Measurements from ENCODE around the gene ARL9.
"Not testable (repeated sequence)": the region's sequence is repeated elsewhere in the genome, so short reads cannot be mapped to it uniquely, and the experiment has no call there.

ARL9 gene

DNA sequence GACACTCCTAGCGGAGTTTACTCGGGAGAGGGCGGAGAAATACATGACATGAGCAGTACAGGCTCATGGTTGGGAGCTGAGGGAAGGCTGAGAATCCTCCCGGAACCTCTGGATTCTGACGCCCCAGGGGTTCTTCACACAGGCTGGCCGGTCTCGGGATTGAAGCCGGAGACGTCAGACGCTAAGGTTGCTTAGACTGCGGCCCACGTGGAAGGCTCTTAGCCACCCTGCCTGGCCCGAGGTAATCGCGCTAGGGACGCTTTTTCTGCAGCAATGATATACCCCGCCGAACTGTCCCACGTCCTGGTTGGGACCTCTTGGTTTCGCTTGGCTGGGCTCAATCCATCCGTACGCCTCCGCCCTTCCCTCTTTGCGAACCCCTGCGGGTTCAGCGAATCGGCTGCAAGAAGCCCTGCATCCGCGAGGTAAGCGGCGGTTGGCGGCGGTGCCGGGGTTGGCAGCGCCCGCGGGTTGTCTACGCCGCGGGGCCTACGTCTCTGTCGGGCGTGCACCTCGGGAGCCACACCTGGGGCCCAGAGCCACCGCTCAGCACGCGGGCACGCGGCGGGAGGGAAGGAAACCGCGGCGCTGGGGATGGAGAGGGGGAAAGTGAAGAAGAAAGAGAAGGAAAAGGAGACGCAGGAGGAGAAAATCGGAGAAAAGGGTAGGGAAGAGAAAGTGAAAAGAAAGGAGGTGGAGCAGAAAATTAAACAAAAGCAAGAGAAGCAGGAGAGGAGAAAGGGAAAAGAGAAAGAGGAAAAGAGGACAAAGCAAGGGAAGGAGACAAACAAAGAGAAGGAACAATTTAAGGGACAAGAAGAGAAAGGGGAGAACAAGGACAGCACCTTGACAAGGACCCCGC lies at the start of gene ARL9:
Gene ARL9, plus strand, starts transcription at position 523 of the 862 bp plus-strand sequence. Its CDS starts 72 bp downstream, at position 595.
- no peaks in the 10 kb centered on the region for H3K4me1 ChIP-seq
- in situ Hi-C loops (cut with MboI; ENCODE audit: low sequenced_read_pairs) = no loop called here
- no peak within 1 kb of the TSS for H3K4me3 ChIP-seq
- H3K9me3 ChIP-seq = no peaks in the 10 kb centered on the region
- H3K36me3 ChIP-seq (replicated peaks) = peaks cover 34% of the 10 kb centered on the region
- no peaks in the 10 kb centered on the region for H3K27me3 ChIP-seq (ENCODE audit: low read depth)
- no peak for DNase-seq (ENCODE audit: low spot score in 2 of 2)

- no peak for DNase-seq (ENCODE audit: low spot score in 2 of 2)
- H3K4me1 ChIP-seq = peaks cover 13% of the 10 kb centered on the region
- H3K36me3 ChIP-seq (replicated peaks) = peaks cover 75% of the 10 kb centered on the region
- no peaks in the 10 kb centered on the region for H3K9me3 ChIP-seq
- no peaks in the 10 kb centered on the region for H3K27me3 ChIP-seq (ENCODE audit: low read depth)
- no peak overlapping the region for H3K4me3 ChIP-seq
- in situ Hi-C loops (cut with MboI; ENCODE audit: low sequenced_read_pairs) = no loop called here
Measured at GRCh38 chr4:56460085-56460484, 45.5 kb upstream of the ARL9 start.

GRCh38 chr4:56462157-56462556 lies 43.4 kb upstream of the ARL9 start:
- H3K27me3 ChIP-seq (ENCODE audit: low read depth) = no peaks in the 10 kb centered on the region
- no peak for DNase-seq (ENCODE audit: low spot score in 2 of 2)
- no peaks in the 10 kb centered on the region for H3K9me3 ChIP-seq
- peaks cover 56% of the 10 kb centered on the region for H3K36me3 ChIP-seq (replicated peaks)
- in situ Hi-C loops (cut with MboI; ENCODE audit: low sequenced_read_pairs) = no loop called here
- H3K4me1 ChIP-seq = peaks cover 23% of the 10 kb centered on the region
- H3K4me3 ChIP-seq = no peak overlapping the region

GRCh38 chr4:56463711-56464110 lies 41.9 kb upstream of the ARL9 start:
- Histone ChIP-seq H3K27me3 (ENCODE audit: low read depth) (no peaks in the 10 kb centered on the region), H3K4me3 (no peak overlapping the region), H3K4me1 (peaks cover 25% of the 10 kb centered on the region), H3K36me3 (replicated peaks) (peaks cover 44% of the 10 kb centered on the region), H3K9me3 (no peaks in the 10 kb centered on the region)
- in situ Hi-C loops (cut with MboI; ENCODE audit: low sequenced_read_pairs) = no loop called here
- no peak for DNase-seq (ENCODE audit: low spot score in 2 of 2)

- DNase-seq (ENCODE audit: low spot score in 2 of 2) = peak in 1 of 2 experiments; percentile 26
- Histone ChIP-seq H3K27me3 (ENCODE audit: low read depth) (no peaks in the 10 kb centered on the region), H3K4me3 (no peak overlapping the region), H3K4me1 (peaks cover 33% of the 10 kb centered on the region), H3K36me3 (replicated peaks) (peaks cover 35% of the 10 kb centered on the region), H3K9me3 (no peaks in the 10 kb centered on the region)
- in situ Hi-C loops (cut with MboI; ENCODE audit: low sequenced_read_pairs) = no loop called here
Measured at GRCh38 chr4:56464581-56464980, 41.0 kb upstream of the ARL9 start.

DNA sequence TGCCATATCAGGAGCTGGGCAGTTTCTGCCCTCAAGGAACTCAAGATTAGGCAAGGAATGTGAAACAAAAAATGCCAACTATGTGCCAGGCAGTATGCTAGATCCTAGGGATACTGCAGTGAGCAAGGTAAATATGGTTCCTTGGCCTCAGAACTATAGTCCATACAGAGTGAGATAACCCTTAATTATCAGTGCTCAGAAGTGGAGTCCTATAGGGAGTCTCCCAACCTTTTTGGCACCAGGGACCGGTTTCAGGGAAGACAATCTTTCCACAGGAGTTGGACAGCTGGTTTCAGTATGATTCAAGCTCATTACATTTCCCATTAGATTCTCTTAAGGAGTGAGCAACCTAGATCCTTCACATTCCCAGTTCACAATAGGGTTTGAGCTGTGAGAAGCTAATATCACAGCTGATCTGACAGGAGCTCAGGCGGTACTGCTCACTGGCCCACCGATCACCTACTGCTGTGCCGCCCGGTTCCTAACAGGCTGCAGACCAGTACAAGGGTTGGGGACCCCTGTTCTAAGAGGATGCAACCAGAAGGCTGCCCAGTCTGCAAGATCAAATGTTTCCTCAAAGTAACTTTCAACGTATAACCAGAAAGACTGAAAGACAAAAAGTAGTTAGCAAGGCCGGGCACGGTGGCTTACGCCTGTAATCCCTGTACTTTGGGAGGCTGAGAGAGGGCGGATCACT lies 39.8 kb upstream of the ARL9 start:
- no peak for DNase-seq (ENCODE audit: low spot score in 2 of 2)
- in situ Hi-C loops (cut with MboI; ENCODE audit: low sequenced_read_pairs) = no loop called here
- Histone ChIP-seq H3K4me3 (peak overlapping the region; percentile 80), H3K9me3 (no peaks in the 10 kb centered on the region), H3K36me3 (replicated peaks) (peaks cover 23% of the 10 kb centered on the region), H3K27me3 (ENCODE audit: low read depth) (no peaks in the 10 kb centered on the region), H3K4me1 (peaks cover 34% of the 10 kb centered on the region)

DNA sequence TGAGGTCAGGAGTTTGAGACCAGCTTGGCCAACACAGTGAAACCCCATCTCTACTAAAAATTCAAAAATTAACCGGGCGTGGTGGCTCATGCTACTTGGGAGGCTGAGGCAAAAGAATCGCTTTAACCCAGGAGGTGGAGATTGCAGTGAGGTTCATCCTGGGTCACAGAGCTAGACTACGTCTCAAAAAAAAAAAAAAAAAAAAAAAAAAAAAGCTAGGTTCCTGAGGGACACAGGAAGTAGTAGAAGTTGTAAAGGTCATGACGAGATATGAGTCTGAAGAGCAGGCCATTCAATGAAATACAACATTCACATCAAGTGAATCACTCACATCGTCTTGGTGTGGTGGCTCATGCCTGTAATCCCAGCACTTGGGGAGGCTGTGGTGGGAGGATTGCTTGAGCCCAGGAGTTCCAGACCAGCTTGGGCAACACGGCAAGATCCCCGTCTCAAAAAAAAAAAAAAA lies 39.3 kb upstream of the ARL9 start:
- in situ Hi-C loops (cut with MboI; ENCODE audit: low sequenced_read_pairs); H3K27me3 ChIP-seq (ENCODE audit: low read depth); H3K9me3 ChIP-seq; DNase-seq (ENCODE audit: low spot score in 2 of 2): not testable (repeated sequence)
- Histone ChIP-seq H3K4me1 (peaks cover 39% of the 10 kb centered on the region), H3K4me3 (peak overlapping the region; percentile 80), H3K36me3 (replicated peaks) (peaks cover 17% of the 10 kb centered on the region)

DNA sequence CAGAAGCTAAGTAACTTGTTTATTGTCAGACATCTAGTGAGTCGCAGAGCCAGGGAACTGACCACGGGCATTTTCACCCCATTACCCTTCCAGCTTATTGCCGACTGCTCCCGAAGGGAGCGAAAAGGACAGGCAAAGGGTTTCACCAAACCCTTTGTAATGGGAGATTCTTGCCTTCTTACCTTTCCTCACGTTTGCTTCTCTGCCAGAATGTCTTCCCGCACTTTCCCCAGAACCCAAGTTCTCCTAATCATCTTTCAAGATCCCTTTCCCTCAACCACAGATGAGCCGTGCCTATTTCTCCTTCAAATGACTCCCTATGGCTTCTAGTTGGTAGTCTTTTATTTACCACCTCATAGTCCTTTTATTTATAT lies 38.7 kb upstream of the ARL9 start:
- Histone ChIP-seq H3K4me1 (peaks cover 45% of the 10 kb centered on the region), H3K4me3 (peak overlapping the region; percentile 80), H3K36me3 (replicated peaks) (peaks cover 17% of the 10 kb centered on the region), H3K27me3 (ENCODE audit: low read depth) (no peaks in the 10 kb centered on the region), H3K9me3 (no peaks in the 10 kb centered on the region)
- in situ Hi-C loops (cut with MboI; ENCODE audit: low sequenced_read_pairs) = no loop called here
- DNase-seq (ENCODE audit: low spot score in 2 of 2) = no peak

- H3K36me3 ChIP-seq (replicated peaks) = peaks cover 17% of the 10 kb centered on the region
- in situ Hi-C loops (cut with MboI; ENCODE audit: low sequenced_read_pairs) = no loop called here
- peaks cover 46% of the 10 kb centered on the region for H3K4me1 ChIP-seq
Measured at GRCh38 chr4:56467284-56468096, 38.1 kb upstream of the ARL9 start, which contains the start of gene SRP72. Gene SRP72 (plus strand): TSS chr4:56467617. CDS start chr4:56467636, 19 bp downstream.

GRCh38 chr4:56468097-56468422 lies 37.5 kb upstream of the ARL9 start:
- Histone ChIP-seq H3K4me3 (peak overlapping the region; percentile 80), H3K4me1 (peaks cover 46% of the 10 kb centered on the region), H3K36me3 (replicated peaks) (peaks cover 17% of the 10 kb centered on the region), H3K27me3 (ENCODE audit: low read depth) (no peaks in the 10 kb centered on the region), H3K9me3 (no peaks in the 10 kb centered on the region)
- in situ Hi-C loops (cut with MboI; ENCODE audit: low sequenced_read_pairs) = no loop called here
- DNase-seq (ENCODE audit: low spot score in 2 of 2) = peak; percentile 47 to 61

More at GRCh38 chr4:56467284-56468096, 38.1 kb upstream of the ARL9 start, which contains the start of gene SRP72:
- peak; percentile 91 to 92 for DNase-seq (ENCODE audit: low spot score in 2 of 2)
- Histone ChIP-seq H3K9me3 (no peaks in the 10 kb centered on the region), H3K27me3 (ENCODE audit: low read depth) (no peaks in the 10 kb centered on the region), H3K4me3 (peak within 1 kb of the TSS; percentile 80)

DNA sequence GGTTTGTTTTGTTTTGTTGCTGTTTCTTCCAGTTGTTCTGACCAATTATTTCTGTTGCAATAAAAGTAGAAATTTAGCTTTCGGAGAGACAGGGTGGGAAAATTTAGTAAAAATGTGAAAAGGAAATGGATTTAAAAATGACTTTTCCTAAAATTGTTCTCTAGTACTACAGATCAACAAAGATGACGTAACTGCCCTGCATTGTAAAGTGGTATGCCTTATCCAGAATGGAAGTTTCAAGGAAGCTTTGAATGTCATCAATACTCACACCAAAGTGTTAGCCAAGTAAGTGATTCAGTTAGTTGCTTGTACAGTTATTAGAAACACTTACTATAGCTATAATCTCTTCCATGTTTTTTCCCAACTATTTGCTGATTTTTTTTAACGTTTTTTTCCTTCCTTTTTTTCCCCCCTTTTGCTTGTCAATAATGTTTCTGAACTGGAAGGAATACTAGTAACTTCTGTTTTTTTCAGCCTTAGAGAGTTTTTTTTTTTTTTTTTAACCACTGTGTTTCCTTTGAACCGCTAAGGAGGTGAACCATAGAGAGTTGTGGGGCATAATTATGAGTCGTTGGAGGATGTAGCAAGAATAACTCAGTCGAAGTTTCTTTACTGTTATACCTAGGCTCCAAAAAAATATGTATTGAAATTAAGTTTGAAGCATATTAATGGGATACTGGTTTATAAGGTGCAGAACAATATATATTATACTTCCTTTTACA lies 35.9 kb upstream of the ARL9 start:
- peaks cover 27% of the 10 kb centered on the region for H3K36me3 ChIP-seq (replicated peaks)
- H3K4me3 ChIP-seq = peak overlapping the region; percentile 80
- in situ Hi-C loops (cut with MboI; ENCODE audit: low sequenced_read_pairs) = no loop called here
- H3K9me3 ChIP-seq = no peaks in the 10 kb centered on the region
- no peak for DNase-seq (ENCODE audit: low spot score in 2 of 2)
- peaks cover 34% of the 10 kb centered on the region for H3K4me1 ChIP-seq
- no peaks in the 10 kb centered on the region for H3K27me3 ChIP-seq (ENCODE audit: low read depth)

- peaks cover 11% of the 10 kb centered on the region for H3K4me1 ChIP-seq
- H3K4me3 ChIP-seq = no peak overlapping the region
- H3K27me3 ChIP-seq (ENCODE audit: low read depth) = no peaks in the 10 kb centered on the region
- no peak for DNase-seq (ENCODE audit: low spot score in 2 of 2)
- in situ Hi-C loops (cut with MboI; ENCODE audit: low sequenced_read_pairs) = no loop called here
- no peaks in the 10 kb centered on the region for H3K9me3 ChIP-seq
- H3K36me3 ChIP-seq (replicated peaks) = peaks cover 75% of the 10 kb centered on the region
Measured at GRCh38 chr4:56475917-56476316, 29.7 kb upstream of the ARL9 start.

DNA sequence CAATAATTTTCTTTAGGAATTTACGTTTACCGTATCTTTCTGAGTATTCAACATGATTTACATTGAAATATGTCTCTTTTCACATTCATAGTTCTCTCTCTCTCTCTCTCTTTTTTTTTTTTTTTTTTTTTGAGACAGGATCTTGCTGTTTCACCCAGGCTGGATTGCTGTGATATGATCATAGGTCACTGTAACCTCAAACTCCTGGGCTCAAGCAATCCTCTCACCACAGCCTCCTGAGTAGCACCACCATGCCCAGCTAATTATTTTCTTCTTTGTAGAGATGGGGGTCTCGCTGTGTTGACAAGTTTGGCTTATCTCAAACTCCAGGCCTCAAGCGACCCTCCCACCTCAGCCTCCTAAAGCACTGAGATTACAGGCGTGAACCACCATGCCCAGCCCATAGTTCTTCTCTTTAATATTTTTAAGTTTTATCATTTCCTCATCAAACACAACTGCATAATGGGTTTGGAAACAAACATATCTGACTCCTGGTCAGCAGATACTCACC lies 28.3 kb upstream of the ARL9 start:
- H3K36me3 ChIP-seq (replicated peaks) = peaks cover 72% of the 10 kb centered on the region
- H3K4me1 ChIP-seq = no peaks in the 10 kb centered on the region
- no peaks in the 10 kb centered on the region for H3K9me3 ChIP-seq
- no peak overlapping the region for H3K4me3 ChIP-seq
- no peaks in the 10 kb centered on the region for H3K27me3 ChIP-seq (ENCODE audit: low read depth)
- DNase-seq (ENCODE audit: low spot score in 2 of 2) = no peak
- in situ Hi-C loops (cut with MboI; ENCODE audit: low sequenced_read_pairs) = no loop called here
